ENCODE data around the gene TRHDE.

Gene TRHDE

GRCh38 chr12:72658615-72659014, 386.4 kb downstream of the TRHDE start:
- TF ChIP-seq GATA2 (IDR thresholded peaks at IDR 0.05; ENCODE audit: low read depth, low read length) (no peak), GATA3 (IDR thresholded peaks at IDR 0.05; ENCODE audit: low read depth, low read length) (no peak)

- TF ChIP-seq GATA2 (IDR thresholded peaks at IDR 0.05; ENCODE audit: low read depth, low read length): no peak
- TF ChIP-seq GATA3 (IDR thresholded peaks at IDR 0.05; ENCODE audit: low read depth, low read length): no peak
Measured at GRCh38 chr12:72673853-72674252, 401.7 kb downstream of the TRHDE start.

- TF ChIP-seq GATA2 (IDR thresholded peaks at IDR 0.05; ENCODE audit: low read depth, low read length): no peak
- TF ChIP-seq GATA3 (IDR thresholded peaks at IDR 0.05; ENCODE audit: low read depth, low read length): no peak
Measured at GRCh38 chr12:72676556-72676955, 404.4 kb downstream of the TRHDE start.

- TF ChIP-seq GATA3 (IDR thresholded peaks at IDR 0.05; ENCODE audit: low read depth, low read length) (no peak), GATA2 (IDR thresholded peaks at IDR 0.05; ENCODE audit: low read depth, low read length) (no peak)
Measured at GRCh38 chr12:72677139-72677538, 405.0 kb downstream of the TRHDE start.

- no peak for TF ChIP-seq GATA2 (IDR thresholded peaks at IDR 0.05; ENCODE audit: low read depth, low read length)
- no peak for TF ChIP-seq GATA3 (IDR thresholded peaks at IDR 0.05; ENCODE audit: low read depth, low read length)
Measured at GRCh38 chr12:72677846-72678245, 405.7 kb downstream of the TRHDE start.

- no peak for TF ChIP-seq GATA2 (IDR thresholded peaks at IDR 0.05; ENCODE audit: low read depth, low read length)
- TF ChIP-seq GATA3 (IDR thresholded peaks at IDR 0.05; ENCODE audit: low read depth, low read length): no peak
Measured at GRCh38 chr12:72679147-72679757, 407.1 kb downstream of the TRHDE start.

GRCh38 chr12:72681028-72681427, 408.9 kb downstream of the TRHDE start:
- no peak for TF ChIP-seq GATA3 (IDR thresholded peaks at IDR 0.05; ENCODE audit: low read depth, low read length)
- no peak for TF ChIP-seq GATA2 (IDR thresholded peaks at IDR 0.05; ENCODE audit: low read depth, low read length)

DNA sequence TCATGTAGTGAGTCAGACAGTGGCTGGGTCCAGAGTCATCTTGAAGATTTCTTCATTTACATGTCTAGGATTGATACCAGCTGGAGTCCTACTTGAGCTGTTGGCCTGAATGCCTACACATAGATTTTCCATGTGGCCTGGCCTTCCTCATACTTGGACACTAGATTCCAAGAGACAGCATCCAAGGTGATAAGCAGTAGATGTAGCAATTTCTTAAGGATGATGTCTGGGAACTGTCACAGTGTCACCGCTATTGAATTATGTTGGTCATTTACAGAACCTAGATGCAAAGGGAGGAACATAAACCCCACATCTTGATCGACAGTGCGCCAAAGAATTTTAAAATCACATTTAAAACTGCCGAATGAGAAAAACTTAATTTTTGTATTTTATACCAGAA, 412.3 kb downstream of the TRHDE start:
- no peak for TF ChIP-seq GATA3 (IDR thresholded peaks at IDR 0.05; ENCODE audit: low read depth, low read length)
- no peak for TF ChIP-seq GATA2 (IDR thresholded peaks at IDR 0.05; ENCODE audit: low read depth, low read length)

- peak; percentile 63; the same call in 1 of the 2 replicates for TF ChIP-seq GATA3 (IDR thresholded peaks at IDR 0.05; ENCODE audit: low read depth, low read length)
- peak; percentile 38; the same call in 1 of the 2 replicates for TF ChIP-seq GATA2 (IDR thresholded peaks at IDR 0.05; ENCODE audit: low read depth, low read length)
Measured at GRCh38 chr12:72692338-72692737, 420.2 kb downstream of the TRHDE start.

DNA sequence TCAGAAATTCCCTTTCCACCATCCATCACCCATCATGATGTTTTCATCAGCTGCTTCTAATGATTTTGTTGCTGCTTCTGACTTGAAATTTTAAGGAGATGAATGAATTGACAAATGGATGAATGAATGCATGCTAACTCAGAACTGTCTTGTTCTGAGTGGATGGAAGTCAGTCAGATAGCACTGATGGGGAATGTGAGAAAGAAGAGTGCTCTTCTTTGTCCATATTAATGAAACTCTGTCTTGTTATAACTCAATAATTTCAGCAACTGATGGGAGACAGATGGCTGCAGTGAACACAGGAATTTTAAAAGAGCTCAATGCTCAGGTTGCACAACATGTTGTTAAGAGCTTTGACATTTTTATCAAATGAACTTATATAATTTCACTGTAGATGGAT, 422.0 kb downstream of the TRHDE start:
- no peak for TF ChIP-seq GATA2 (IDR thresholded peaks at IDR 0.05; ENCODE audit: low read depth, low read length)
- TF ChIP-seq GATA3 (IDR thresholded peaks at IDR 0.05; ENCODE audit: low read depth, low read length): no peak

DNA sequence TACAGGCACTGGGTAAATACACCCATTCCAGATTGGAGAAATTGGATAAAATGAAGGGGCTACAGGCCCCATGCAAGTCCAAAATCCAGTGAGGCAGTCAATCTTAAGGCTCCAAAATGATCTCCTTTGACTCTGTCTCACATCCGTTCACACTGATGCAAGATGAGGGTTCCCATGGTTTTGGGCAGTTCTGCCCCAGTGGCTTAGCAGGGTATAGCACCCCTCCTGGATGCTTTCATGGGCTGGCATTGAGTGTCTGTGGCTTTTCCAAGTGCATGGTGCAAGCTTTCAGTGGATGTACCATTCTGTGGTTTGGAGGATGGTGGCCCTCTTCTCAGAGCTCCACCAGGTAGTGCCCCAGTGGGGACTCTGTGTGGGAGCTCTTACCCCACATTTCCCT, 427.2 kb downstream of the TRHDE start:
- TF ChIP-seq GATA2 (IDR thresholded peaks at IDR 0.05; ENCODE audit: low read depth, low read length) (no peak), GATA3 (IDR thresholded peaks at IDR 0.05; ENCODE audit: low read depth, low read length) (no peak)

DNA sequence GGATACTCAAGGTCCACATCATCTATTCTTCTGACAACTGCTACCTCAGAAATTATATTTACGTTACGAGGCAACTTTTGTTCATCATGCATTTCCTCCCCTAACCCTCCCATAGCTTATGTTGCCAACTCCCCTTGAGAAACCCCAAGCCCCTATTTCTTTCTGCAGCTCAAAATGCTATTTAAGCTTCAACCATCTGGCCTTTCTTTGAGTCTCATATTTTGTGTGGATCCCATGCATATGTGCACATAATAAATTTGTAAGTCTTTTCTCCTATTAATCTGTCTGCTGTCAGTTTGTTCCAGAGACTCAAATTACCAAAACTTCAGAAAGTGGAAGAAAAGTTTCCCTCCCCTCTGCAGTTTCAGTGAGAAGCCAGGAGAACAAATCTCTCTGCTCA, 444.1 kb downstream of the TRHDE start:
- no peak for TF ChIP-seq GATA3 (IDR thresholded peaks at IDR 0.05; ENCODE audit: low read depth, low read length)
- TF ChIP-seq GATA2 (IDR thresholded peaks at IDR 0.05; ENCODE audit: low read depth, low read length): no peak

DNA sequence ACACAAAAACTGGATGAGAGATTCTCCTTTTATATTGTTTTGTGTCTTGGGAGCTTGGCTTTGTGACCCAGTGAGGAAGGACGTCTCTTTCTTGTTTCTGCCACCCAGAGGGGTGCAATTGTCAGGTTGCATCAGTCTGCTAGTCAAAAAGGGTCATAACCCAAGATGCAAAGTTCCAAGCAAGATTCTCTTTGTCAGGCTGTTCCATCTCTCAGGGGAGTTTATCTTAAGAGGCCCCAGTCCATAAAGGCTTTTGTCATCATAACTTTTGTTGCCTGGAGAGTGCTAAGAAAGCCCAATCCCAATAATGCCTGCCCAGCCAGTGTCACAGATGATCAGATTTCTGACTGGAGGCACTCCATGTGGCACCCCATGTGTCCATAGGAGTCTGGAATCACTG, 444.9 kb downstream of the TRHDE start:
- TF ChIP-seq GATA2 (IDR thresholded peaks at IDR 0.05; ENCODE audit: low read depth, low read length) (no peak), GATA3 (IDR thresholded peaks at IDR 0.05; ENCODE audit: low read depth, low read length) (no peak)
